ENCODE measurements around the gene PPP2R3A.

- TF ChIP-seq, protein P1, sequence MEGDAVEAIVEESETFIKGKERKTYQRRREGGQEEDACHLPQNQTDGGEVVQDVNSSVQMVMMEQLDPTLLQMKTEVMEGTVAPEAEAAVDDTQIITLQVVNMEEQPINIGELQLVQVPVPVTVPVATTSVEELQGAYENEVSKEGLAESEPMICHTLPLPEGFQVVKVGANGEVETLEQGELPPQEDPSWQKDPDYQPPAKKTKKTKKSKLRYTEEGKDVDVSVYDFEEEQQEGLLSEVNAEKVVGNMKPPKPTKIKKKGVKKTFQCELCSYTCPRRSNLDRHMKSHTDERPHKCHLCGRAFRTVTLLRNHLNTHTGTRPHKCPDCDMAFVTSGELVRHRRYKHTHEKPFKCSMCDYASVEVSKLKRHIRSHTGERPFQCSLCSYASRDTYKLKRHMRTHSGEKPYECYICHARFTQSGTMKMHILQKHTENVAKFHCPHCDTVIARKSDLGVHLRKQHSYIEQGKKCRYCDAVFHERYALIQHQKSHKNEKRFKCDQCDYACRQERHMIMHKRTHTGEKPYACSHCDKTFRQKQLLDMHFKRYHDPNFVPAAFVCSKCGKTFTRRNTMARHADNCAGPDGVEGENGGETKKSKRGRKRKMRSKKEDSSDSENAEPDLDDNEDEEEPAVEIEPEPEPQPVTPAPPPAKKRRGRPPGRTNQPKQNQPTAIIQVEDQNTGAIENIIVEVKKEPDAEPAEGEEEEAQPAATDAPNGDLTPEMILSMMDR (conservative IDR thresholded peaks at IDR 0.05; ENCODE audit: low read depth, low read length), result no peak
- TF ChIP-seq RAD21 (IDR thresholded peaks at IDR 0.05; ENCODE audit: low read length) (no peak), POLR2A (IDR thresholded peaks at IDR 0.05; ENCODE audit: low read depth, low read length) (no peak), FOS (IDR thresholded peaks at IDR 0.05; ENCODE audit: low read depth, low read length) (no peak), CHD1 (IDR thresholded peaks at IDR 0.05; ENCODE audit: low read depth, low read length) (no peak), MXI1 (IDR thresholded peaks at IDR 0.05; ENCODE audit: borderline replicate concordance, low read depth, low read length) (no peak), BHLHE40 (IDR thresholded peaks at IDR 0.05; ENCODE audit: low read depth, low read length) (no peak), MAFK (IDR thresholded peaks at IDR 0.05; ENCODE audit: low read depth, low read length) (peak; percentile 45)
- TF ChIP-seq, protein P2, sequence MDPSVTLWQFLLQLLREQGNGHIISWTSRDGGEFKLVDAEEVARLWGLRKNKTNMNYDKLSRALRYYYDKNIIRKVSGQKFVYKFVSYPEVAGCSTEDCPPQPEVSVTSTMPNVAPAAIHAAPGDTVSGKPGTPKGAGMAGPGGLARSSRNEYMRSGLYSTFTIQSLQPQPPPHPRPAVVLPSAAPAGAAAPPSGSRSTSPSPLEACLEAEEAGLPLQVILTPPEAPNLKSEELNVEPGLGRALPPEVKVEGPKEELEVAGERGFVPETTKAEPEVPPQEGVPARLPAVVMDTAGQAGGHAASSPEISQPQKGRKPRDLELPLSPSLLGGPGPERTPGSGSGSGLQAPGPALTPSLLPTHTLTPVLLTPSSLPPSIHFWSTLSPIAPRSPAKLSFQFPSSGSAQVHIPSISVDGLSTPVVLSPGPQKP (IDR thresholded peaks at IDR 0.05; ENCODE audit: borderline replicate concordance, low read depth, low read length), result no peak
- TF ChIP-seq, protein P3, sequence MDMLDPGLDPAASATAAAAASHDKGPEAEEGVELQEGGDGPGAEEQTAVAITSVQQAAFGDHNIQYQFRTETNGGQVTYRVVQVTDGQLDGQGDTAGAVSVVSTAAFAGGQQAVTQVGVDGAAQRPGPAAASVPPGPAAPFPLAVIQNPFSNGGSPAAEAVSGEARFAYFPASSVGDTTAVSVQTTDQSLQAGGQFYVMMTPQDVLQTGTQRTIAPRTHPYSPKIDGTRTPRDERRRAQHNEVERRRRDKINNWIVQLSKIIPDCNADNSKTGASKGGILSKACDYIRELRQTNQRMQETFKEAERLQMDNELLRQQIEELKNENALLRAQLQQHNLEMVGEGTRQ (IDR thresholded peaks at IDR 0.05; ENCODE audit: low read depth, low read length), result no peak
These were observed 888 bp downstream of the PPP2R3A start for GRCh38 chr3:135966271-135966961.
